Colonic mucosa (tissue), 4 donors: ENCODE measurements around the gene CWC27. TPM values are rescaled to one million over a fixed set of nuclear protein-coding genes. Genes with fewer than 3 reads are reported as not detected.

Experiments used
- DNase-seq: peaks from one replicate; pipeline ENCODE4 v3.0.0-alpha.2; 2020
- H3K27ac ChIP-seq: fragments of 200-600 bp; one replicate; pipeline ENCODE4 v1.8.0; 2021
- H3K27me3 ChIP-seq: fragments of 200-600 bp; one replicate; pipeline ENCODE4 v1.8.0; 2021
- H3K36me3 ChIP-seq: fragments of 200-600 bp; one replicate; pipeline ENCODE4 v1.8.0; 2021
- H3K4me1 ChIP-seq: fragments of 200-600 bp; one replicate; pipeline ENCODE4 v1.8.0; 2021; ENCODE audit warnings: mild to moderate bottlenecking
- H3K4me3 ChIP-seq: fragments of 200-600 bp; one replicate; pipeline ENCODE4 v1.8.0; 2021
- H3K9ac ChIP-seq, 2 donors: one replicate each; pipeline ENCODE4 v1.7.0; 2013; ENCODE audit warnings: control low read depth in 2 of 2, low read depth in 2 of 2, low read length in 2 of 2
- H3K9me3 ChIP-seq: fragments of 200-600 bp; one replicate; pipeline ENCODE4 v1.8.0; 2021
- intact Hi-C: fragments of 100-400 bp; cut with DNase I; formaldehyde crosslinking; loops from one replicate; pipeline ENCODE4 v1.14.1; 2022
- total RNA-seq, 2 donors: library from RNA; stranded (reverse); fragmentation: NEBNext Ultra II Directional in 1 of 2; extraction: Animal tissue kit (Norgen Biotek cat#: 25700) in 1 of 2; gene quantifications; one replicate each; pipeline ENCODE4 v1.2.1, GENCODE V29; 2021
- TF ChIP-seq, protein P1 (sequence below): fragments of 200-600 bp; IDR thresholded peaks from one replicate; pipeline ENCODE4 v1.8.0; 2022; ENCODE audit warnings: antibody characterized with exemption, mild to moderate bottlenecking
- donor health status: healthy.
- donor health status: DM: no; HTN: no; CAD: no.
- donor health status: DM: no; HTN: no; CAD: no.

Gene CWC27
- total RNA-seq, 2 donors from 2014 or later: 18.3 to 22.6 TPM

DNA sequence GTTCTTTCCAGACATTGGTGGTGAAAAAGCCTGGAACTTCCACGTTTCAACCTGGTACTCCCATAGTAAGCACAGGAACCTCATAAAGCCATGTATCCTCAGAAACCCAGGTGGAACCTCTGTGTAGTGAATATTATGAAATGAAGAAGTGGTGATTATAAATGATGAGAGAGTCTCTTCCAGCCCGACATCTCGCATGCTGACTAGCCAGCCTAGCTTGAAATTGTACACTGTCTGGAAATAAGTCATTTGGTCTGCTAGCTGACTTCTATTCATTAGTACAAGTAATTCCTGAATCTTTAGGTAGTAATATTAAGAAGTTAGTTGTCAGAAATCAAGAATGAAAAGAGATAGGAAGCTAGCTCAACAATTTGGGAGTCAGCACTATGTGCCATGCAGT is 203.3 kb downstream of the CWC27 start:
- no peak for DNase-seq
- H3K36me3 ChIP-seq: no peaks in the 10 kb centered on the region
- no peak overlapping the region for H3K27ac ChIP-seq
- H3K9ac ChIP-seq: no peak overlapping the region
- no peaks in the 10 kb centered on the region for H3K4me1 ChIP-seq
- H3K4me3 ChIP-seq: no peak overlapping the region
- intact Hi-C loops: no loop called here
- no peaks in the 10 kb centered on the region for H3K9me3 ChIP-seq
- TF ChIP-seq, protein P1, sequence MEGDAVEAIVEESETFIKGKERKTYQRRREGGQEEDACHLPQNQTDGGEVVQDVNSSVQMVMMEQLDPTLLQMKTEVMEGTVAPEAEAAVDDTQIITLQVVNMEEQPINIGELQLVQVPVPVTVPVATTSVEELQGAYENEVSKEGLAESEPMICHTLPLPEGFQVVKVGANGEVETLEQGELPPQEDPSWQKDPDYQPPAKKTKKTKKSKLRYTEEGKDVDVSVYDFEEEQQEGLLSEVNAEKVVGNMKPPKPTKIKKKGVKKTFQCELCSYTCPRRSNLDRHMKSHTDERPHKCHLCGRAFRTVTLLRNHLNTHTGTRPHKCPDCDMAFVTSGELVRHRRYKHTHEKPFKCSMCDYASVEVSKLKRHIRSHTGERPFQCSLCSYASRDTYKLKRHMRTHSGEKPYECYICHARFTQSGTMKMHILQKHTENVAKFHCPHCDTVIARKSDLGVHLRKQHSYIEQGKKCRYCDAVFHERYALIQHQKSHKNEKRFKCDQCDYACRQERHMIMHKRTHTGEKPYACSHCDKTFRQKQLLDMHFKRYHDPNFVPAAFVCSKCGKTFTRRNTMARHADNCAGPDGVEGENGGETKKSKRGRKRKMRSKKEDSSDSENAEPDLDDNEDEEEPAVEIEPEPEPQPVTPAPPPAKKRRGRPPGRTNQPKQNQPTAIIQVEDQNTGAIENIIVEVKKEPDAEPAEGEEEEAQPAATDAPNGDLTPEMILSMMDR: no peak
- H3K27me3 ChIP-seq: no peaks in the 10 kb centered on the region

DNA sequence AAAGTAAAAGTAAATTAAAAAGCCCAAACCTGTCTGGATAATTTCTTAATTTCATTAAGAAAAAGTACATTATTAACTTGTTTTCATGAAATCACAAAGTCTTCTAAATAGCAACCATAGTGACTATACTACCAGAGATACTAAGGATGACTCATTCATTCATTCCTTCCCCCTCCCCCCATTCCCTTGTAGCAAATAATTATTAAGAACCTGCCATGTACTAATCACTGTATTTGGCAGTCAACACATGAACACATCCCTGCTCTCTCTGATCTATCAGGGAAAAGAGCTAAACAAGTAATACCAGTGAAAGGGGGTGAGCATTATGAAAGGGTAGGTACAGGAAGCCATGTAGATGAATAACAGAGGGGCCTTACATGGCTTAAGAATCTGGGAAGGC is 203.9 kb downstream of the CWC27 start:
- H3K27ac ChIP-seq: no peak overlapping the region
- intact Hi-C loops: no loop called here
- H3K27me3 ChIP-seq: no peaks in the 10 kb centered on the region
- no peaks in the 10 kb centered on the region for H3K4me1 ChIP-seq
- no peak overlapping the region for H3K9ac ChIP-seq
- H3K9me3 ChIP-seq: no peaks in the 10 kb centered on the region
- no peaks in the 10 kb centered on the region for H3K36me3 ChIP-seq
- no peak overlapping the region for H3K4me3 ChIP-seq
- TF ChIP-seq, protein P1: no peak
- no peak for DNase-seq

DNA sequence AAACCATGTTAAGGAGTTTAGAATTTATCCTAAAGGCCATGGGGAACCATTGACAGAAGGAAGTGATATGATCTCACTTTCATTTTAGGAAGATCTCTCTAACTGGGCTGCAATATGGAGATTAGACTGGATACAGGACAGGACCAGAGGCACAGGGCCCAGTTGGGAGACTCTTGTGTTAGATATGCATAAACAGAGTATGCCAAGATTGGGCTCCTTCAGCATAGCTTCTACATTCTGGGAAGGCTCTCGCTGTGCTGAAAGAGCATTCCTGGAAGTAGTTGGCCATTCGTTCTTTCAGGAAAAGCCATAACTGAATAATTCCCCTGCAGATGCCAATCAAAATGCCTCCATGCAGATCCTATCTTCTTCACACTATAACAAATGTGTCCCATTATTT is 204.5 kb downstream of the CWC27 start:
- Histone ChIP-seq H3K4me3 (no peak overlapping the region), H3K9ac (no peak overlapping the region), H3K36me3 (no peaks in the 10 kb centered on the region), H3K9me3 (no peaks in the 10 kb centered on the region), H3K27ac (no peak overlapping the region), H3K4me1 (no peaks in the 10 kb centered on the region), H3K27me3 (no peaks in the 10 kb centered on the region)
- TF ChIP-seq, protein P1: no peak
- intact Hi-C loops: no loop called here
- no peak for DNase-seq

DNA sequence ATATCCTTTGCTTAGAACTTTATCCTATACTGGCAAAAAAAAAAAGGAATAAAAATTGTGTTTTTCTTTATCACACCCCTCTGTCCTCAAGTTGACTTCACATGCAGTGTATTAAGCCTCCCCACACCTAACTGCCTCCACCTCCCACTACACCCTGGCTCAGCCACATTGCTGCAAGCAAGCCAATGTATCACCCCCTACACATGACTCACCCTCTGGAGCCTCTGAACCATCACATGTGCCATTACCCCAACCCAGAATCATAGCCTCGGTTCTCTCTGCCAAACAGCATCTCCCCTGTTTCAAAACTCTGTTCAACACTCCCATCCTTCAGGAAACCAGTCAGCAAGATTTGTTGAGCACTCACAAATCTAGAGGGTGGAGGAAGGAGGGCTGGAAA is 209.0 kb downstream of the CWC27 start:
- Histone ChIP-seq H3K4me1 (no peaks in the 10 kb centered on the region), H3K27me3 (no peaks in the 10 kb centered on the region), H3K9me3 (no peaks in the 10 kb centered on the region), H3K4me3 (no peak overlapping the region), H3K36me3 (no peaks in the 10 kb centered on the region), H3K9ac (no peak overlapping the region), H3K27ac (no peak overlapping the region)
- intact Hi-C loops: no loop called here
- TF ChIP-seq, protein P1: no peak
- no peak for DNase-seq

DNA sequence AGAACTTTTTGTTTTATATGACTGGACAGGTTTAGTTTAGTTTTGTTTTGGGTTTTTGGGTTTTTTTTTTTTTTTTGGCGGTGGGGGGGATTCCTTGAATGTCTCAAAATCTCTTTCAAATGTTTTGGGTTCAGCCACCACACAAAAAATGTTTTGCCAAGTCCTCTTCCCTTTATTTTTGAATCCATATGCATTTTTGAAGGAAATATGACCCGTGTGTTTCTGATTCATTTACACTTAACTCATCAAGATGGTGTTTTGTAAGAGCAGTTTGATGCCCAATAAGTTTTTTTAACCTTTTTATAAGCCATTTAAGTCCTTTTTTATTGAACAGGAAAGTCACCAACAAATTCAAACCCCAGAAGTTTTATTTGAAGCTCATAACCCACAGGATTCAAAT is 209.8 kb downstream of the CWC27 start:
- Histone ChIP-seq H3K4me3 (no peak overlapping the region), H3K36me3 (no peaks in the 10 kb centered on the region), H3K9me3 (no peaks in the 10 kb centered on the region), H3K4me1 (no peaks in the 10 kb centered on the region), H3K27ac (no peak overlapping the region), H3K27me3 (no peaks in the 10 kb centered on the region), H3K9ac (no peak overlapping the region)
- intact Hi-C loops: no loop called here
- TF ChIP-seq, protein P1: no peak
- DNase-seq: no peak

DNA sequence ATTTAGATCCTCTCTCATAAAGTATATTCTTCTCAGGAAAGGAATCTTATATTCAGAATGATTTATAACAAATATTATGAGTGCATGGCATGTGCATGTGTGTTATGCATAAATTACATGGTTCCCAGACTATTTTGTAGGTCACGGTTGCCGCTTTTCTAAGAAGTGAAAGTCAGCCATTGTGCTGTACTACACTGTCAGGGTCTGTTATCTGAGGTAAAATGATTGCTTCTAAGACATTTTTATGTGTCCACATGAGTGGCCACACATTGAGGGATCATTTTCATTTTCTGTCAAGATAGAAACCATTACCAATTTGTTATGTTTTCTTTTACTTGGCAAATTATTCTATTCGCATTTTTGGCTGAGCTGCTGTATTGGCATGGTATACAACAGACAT is 210.8 kb downstream of the CWC27 start:
- H3K4me1 ChIP-seq: no peaks in the 10 kb centered on the region
- intact Hi-C loops: no loop called here
- no peak overlapping the region for H3K4me3 ChIP-seq
- no peaks in the 10 kb centered on the region for H3K36me3 ChIP-seq
- TF ChIP-seq, protein P1: no peak
- no peak overlapping the region for H3K27ac ChIP-seq
- no peak for DNase-seq
- H3K9me3 ChIP-seq: no peaks in the 10 kb centered on the region
- no peak overlapping the region for H3K9ac ChIP-seq
- H3K27me3 ChIP-seq: no peaks in the 10 kb centered on the region
